Putamen (tissue), 1 donor: Measurements from ENCODE around the gene PRKCQ.

Experiments
- DNase-seq: peaks from one replicate; pipeline ENCODE4 v3.0.0-alpha.2; 2016; ENCODE audit warnings: low spot score

PRKCQ gene

DNA sequence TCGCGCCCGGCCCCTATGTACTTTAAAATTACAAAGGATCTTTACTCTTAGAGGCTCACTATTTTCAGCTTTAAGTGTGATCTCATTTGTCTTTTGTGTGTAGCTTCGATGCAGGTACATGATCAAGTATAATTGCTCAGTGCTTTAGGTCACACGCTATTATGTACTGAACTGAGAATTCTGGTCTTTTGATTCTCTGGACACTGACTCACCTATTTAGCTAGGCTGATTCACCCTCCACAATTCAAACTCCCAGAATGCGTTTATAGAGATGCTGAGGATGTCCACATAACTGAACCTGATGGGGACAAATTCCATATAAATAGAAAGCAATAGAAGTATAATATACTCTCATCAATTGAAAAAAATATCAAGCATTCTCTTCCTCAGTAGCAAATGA is 57.8 kb downstream of the PRKCQ start:
- DNase-seq: no peak

DNA sequence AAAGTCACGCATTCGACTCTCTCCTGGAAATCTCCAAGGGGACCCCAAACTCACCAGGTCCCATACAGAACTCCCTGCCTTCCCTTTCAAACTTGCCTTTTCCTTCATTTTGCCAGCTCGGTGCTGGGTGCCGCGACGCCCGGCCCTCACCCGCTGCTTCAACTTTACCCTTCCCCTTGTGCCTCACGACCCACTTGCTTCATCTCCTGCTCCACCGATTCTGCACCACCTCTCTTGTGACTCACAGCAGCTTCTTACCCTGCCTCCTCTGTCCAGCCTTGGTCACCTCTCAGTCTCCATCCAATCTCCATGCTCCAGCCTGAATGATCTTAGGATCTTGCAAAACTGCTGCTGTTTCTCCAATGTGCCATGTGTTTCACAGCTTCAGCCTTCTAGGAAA is 59.9 kb downstream of the PRKCQ start:
- DNase-seq: no peak

DNA sequence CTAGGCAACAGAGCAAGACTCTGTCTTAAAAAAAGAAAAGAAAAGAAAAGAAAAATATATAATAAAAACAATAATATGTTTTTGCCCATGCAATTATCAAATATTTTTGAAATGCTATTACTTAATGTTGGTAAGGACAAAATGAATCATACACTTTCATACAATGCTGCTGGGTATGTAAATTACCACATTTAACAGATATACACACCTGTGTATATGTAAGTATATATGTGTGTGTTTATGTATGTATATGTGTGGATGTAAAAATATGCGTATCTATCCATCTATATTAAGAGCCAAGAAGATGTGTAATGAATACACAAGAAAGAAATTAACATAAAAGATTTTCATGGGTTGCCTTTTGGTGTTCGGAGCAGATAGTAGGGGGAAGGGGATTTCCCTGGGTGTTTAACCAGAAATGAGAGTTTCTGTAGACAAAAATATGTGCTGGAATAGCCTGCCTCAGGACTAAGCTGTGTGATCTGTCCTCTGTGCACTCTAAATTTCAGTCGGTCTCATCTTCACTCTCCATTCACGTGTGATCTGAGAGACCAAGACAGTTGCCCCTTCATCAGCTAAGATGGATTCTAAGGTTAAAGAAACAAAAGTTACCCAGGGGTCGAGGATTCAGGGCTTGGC is 61.2 kb downstream of the PRKCQ start:
- DNase-seq: no peak

DNA sequence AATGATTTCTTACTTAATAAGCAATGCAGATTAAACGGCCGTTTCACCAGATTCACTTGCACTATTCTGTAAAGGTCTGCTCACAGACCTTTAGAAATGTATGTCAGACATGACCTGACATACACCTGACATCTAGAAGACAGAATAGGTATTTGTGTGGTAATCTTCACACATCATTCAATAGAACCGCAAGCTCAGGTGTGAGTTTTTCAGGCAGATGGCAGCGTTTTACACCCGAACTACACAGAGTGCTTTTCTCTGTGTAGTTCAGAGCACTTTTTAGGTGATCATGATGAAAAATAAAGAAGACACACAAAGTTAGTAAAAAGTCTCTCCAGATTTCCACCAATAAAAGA is 63.2 kb downstream of the PRKCQ start:
- DNase-seq: no peak

GRCh38 chr10:6516281-6516928 is 63.7 kb downstream of the PRKCQ start:
- DNase-seq: no peak

DNA sequence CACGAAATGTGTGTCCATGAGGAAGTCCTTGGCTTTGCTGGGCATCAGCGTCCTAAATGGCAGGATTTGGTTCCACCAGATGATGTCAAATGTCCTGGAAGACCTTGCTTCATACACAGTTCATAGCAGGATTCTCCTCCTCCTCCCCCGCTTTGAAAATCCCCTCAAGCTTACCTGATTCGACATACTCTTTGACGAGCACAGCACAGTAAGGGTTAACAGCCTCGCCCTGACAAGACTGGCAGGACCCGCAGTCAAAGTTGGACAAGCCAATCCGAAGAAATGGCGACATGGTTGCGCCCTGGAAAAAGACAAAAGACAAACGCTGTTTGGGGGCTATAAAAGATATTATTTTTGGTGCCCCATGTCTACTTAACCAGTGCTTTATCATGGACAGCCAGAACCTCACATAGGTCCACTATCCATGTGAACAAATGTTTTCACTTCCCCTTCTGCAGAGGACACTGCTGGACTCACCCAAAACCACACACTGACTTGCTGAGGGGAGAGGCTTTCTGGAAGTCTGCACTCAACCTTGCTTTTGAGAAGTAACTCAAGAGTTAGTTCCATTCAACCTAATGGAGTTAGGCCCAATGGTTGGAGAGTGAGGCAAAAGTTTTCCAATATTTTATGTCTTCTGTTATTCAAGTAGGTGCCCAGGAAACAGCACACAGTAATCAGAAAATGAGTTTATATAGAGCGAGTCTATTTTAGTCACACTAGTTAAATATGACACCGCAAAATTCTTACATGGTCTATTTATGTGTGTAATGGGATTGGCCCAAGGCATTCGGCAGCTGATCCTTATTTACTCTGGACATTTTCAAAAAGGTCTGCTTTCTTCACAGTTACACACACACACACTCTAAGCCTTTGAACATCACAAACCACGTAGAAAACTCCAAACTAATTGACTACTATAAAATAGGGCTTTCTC is 65.0 kb downstream of the PRKCQ start:
- no peak for DNase-seq

GRCh38 chr10:6514180-6514579 is 65.9 kb downstream of the PRKCQ start:
- no peak for DNase-seq

- DNase-seq: no peak
Measured at GRCh38 chr10:6513476-6513875, 66.6 kb downstream of the PRKCQ start.

DNA sequence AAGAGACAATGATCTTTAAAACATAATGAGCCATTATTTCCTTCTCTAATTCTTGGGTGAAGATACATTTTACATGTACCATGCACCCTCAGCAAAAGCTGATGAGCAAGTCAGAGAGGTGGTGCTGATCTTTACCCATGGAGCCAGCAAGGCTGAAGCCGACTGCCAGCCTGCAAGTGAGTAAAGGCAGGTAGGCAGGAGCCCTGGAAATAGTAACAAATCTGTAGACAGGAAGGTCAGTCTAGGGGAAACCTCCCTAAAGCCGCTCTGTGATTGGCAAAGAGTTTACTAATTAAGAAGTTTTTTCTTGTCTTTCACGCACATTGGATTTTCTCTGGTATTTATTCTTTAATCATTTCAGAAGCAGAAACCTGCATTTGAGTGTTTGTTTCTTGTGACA is 67.9 kb downstream of the PRKCQ start:
- no peak for DNase-seq

DNA sequence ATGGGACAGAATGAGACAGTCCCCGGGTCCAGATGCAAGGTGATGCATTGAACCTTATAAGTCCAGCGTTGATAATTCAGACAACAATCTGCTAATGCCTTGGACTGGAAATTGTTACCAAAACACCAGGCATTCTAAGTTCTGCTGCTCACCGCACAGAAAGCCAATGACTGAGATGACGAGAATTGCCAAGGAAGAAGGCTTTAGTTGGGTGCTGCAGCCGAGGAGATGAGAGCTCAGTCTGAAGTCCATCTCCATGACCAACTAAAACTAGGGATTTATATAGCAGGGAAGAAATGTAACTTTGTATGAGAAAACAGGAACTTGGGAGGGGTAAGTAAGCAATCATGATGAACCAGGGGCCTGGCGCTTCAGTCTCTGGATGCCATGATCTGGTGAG is 68.7 kb downstream of the PRKCQ start:
- DNase-seq: no peak

DNA sequence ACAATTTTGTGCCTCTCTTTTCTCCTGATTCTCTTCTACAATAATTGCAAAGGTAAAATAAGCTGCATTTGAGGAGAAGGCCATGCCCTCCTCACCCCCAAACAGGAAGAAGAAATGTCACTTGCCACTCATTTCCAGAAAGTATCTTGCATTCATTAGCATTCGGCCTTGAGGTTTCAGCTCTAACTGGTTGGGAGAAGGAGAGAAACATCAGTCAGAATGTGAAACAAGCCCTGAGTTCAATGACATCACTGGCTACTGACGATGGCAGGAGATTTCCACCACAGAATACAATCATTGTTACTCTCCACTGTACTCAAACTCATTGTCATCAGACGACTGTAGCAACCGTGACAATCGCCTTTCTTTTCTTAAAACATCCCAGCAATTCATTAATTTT is 72.8 kb downstream of the PRKCQ start:
- peak; percentile 84 for DNase-seq

DNA sequence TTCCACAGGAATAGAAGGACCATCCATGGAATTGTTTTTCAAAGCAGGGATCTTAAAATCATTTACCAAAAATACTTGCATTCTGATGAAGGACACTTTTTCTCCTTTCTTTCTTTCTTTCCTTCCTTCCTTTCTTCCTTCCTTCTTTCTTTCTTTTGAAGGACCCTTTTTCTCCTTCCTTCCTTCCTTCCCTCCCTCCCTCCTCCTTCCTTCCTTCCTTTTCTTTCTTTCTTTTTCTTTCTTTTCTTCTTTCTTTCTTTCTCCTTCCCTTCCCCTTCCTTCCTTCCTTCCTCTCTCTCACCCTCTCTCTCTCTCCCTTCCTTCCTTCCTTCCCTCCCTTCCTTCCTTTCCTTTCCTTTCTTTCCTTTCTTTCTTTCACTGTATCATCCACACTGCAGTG is 74.8 kb downstream of the PRKCQ start:
- no peak for DNase-seq

- no peak for DNase-seq
Measured at GRCh38 chr10:6504296-6504695, 75.8 kb downstream of the PRKCQ start.

DNA sequence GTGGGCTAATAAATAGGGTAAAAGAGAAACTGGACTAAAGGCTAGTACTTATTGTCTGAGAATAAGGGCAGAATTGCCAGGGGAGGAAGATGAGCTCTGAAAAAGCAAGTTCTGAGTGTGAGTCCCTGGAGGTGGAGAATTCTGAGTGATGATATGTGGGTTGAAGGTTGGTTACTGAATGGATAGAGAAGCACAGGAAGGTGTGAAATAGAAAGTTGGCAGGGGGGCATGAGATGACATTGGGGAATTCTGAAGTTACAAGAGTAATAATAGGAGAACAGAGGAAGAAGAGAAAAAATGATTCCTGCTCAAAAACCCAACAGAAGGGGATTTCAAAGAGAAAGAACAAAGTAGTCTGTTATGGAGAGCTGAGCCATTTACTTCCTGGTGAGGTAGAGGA is 76.9 kb downstream of the PRKCQ start:
- no peak for DNase-seq

- DNase-seq: no peak
Measured at GRCh38 chr10:6501931-6502330, 78.1 kb downstream of the PRKCQ start.

- no peak for DNase-seq
Measured at GRCh38 chr10:6499974-6500373, 80.1 kb downstream of the PRKCQ start.

DNA sequence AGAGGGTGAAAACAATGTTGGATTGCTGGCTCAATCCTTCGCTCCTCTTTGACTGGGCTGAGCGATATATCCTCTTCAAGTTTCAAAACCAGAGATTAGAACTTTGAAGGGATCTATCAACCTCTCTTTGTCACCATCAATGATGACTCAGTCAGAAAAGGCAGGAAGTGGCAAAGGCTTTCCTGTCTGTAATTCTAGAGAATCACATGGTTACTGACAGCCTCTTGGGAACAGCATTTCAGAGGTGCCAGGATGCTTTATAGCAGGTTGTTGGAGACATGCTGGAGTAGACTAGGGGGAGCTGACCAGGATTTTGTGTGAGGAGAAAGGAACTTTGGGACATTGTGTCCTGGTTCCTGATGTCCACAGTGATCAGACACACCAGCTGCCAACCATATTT is 81.3 kb downstream of the PRKCQ start:
- DNase-seq: no peak

- DNase-seq: no peak
Measured at GRCh38 chr10:6497620-6498019, 82.5 kb downstream of the PRKCQ start.

- no peak for DNase-seq
Measured at GRCh38 chr10:6494936-6495592, 85.0 kb downstream of the PRKCQ start.

DNA sequence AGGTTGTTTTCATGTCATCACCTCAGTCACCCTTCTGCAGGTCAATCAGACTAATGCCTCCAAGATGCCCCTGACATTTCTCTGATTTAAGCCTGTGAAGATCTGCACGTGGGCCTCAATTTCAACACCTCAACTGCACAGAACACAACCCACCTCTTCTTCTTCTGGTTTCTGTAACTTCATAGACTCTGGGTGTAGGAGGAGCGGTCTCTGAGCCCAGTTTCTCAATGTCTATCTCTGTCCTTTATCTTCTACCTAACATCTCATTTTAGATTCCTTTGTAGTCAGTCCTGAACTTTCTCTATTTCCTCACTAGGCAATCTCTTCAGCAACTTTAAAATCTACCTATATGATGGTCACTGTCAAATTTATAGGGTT is 85.6 kb downstream of the PRKCQ start:
- no peak for DNase-seq

GRCh38 chr10:6493521-6494441 is 86.3 kb downstream of the PRKCQ start:
- DNase-seq: no peak

DNA sequence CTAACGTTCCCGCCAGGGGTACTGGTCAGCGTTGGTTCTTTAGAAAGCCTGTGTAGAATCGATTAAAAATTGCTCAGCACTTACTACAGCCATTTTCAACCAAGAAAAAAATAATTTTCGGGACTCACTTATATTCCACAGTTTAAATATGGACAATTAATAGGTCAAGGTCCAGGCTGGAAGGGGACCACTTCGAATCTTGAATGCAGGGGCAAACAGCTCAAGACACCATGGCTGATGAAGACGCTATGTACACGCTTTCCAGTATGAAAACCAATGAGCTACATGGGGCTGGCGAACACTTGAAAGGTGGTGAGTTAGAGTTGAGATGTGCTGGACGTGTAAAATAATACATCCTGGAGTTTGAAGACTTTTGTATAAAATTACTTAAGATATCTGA is 87.2 kb downstream of the PRKCQ start:
- no peak for DNase-seq
